HL-60/S4 treated with phorbol 12-myristate 13-acetate at 8.2 ng/mL for 4 days and 3 days (cell line): ENCODE measurements around the gene SLC25A24.
"Not testable (repeated sequence)": the region's sequence is repeated elsewhere in the genome, so short reads cannot be mapped to it uniquely, and the experiment has no call there.

ENCODE experiments used
- in situ Hi-C: fragments of 300-500 bp; cut with MboI; formaldehyde crosslinking; loops from 2 replicates; pipeline ENCODE4 v1.15.0; 2022; ENCODE audit warnings: low sequenced_read_pairs

The SLC25A24 gene

DNA sequence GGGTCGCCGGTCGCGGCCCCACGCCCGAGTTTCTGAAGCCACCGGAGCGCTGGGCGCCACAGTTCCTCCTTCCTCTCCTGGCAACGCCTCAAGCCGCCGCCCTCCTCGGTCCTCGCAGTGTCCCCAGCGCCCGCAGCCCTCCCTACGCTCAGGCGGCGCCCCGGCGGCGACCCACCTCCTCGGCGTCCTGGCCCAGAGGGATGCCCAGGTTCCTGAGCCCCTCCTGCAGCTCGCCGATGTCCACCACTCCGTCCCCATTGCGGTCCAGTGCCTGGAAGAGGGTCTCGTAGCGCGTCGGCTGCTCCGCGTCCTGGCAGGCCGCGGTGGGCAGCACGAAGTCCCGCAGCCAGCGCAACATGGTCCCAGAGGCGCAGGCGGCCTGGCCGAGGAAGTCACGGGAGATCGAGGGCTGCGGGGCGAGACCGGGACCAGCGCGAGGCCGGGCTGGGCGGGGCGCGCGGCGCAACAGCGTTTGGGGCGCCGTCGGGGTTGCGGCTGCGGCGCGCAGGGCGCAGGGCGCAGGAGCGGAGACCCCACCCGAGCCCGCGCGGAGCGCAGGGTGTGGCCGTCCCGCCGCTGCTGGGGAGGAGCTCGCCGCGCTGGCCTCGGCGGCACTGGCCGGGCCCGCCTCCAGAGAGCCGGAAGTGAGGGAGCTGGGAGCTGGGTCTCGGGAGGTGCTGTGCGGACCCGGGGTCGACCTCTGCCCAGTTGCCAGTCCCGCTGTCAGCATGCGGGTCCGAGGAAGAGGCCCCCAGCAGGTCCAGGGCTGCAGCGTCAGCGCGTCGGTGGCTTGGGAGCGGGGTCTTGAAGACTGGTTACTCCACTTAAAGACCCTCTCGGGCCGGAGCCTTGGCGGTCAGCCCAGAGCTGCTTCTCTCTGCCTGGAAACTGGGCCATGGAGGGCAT, at the start of gene SLC25A24:
SLC25A24 (minus strand) TSS at position 563 of the 906 bp plus-strand sequence; CDS start at position 358, 205 bp downstream.
- in situ Hi-C loops, result loop anchor here (25.0 kb wide), 3 partner anchors 137 to 437 kb away; no protein-coding TSS in a partner anchor

- in situ Hi-C loops, result not testable (repeated sequence)
Observed at GRCh38 chr1:108243976-108244375, 43.8 kb upstream of the SLC25A24 start, which contains the start of gene NBPF4. Gene NBPF4 (minus strand): TSS chr1:108244076. CDS start chr1:108243761, 315 bp downstream.

DNA sequence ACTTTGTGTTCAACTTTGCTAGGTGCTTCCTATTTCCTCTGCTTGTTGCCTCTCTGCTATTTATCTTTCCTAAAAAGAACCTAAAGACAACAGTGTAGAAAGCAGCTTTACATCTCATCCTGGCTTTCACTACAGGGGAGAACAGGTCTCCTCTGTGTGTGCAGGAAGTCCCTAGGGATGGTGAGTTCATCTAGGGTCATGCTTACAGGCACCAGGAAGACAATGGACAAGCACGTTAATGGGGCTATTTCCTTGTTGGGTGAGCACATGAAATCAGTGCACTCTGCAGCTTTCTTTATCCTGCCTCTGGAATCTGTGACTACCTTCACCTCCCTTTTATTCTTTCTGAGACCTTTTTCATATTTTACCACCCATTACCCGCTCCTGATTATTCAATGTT, 39.3 kb upstream of the SLC25A24 start:
- in situ Hi-C loops, result not testable (repeated sequence)

- in situ Hi-C loops, result not testable (repeated sequence)
Observed at GRCh38 chr1:108235308-108235707, 35.2 kb upstream of the SLC25A24 start.

- in situ Hi-C loops, result not testable (repeated sequence)
Observed at GRCh38 chr1:108232183-108232582, 32.0 kb upstream of the SLC25A24 start.

DNA sequence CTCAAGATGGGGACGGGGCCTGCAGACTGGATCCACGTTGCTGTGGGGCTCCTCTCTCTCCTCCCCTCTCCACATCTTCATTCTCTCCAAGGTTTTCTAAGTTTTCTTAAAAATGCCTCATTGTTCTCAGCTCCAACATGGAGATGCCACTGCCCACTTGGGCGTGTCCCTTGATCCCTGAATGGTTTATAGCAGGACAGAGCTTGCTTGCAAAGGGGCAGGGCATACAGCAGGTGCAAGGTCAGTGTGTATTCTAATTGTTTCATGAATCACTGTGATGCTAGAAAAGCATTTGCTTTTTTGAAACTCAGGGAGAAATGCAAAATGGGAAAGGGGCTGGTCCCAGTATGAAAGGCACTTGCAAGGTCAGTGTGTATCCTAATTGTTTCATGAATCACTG, 29.8 kb upstream of the SLC25A24 start:
- in situ Hi-C loops, result not testable (repeated sequence)

- in situ Hi-C loops, result not testable (repeated sequence)
Observed at GRCh38 chr1:108227772-108228171, 27.6 kb upstream of the SLC25A24 start.

DNA sequence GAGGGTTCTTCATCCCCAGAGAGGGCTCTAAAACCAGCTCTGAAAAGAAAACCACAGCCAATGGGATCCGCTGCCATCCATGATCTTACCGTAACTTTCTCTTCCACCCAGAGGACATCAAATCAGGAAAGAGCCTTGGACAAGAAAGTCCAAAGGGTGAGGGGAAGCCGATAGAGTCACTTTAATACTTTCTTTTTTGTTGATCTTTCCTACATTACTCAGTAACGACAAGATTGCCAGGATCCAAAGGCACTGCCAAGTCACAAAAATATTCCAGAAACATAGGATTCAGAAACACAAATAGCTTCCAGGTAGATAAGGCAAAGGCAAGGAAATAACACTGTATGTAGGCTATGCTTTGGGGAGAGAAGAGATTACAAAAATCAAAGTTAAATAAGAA, 26.7 kb upstream of the SLC25A24 start:
- in situ Hi-C loops, result not testable (repeated sequence)

GRCh38 chr1:108223226-108223625, 23.1 kb upstream of the SLC25A24 start:
- in situ Hi-C loops, result loop anchor here (25.0 kb wide), 2 partner anchors 114 to 414 kb away; no protein-coding TSS in a partner anchor

DNA sequence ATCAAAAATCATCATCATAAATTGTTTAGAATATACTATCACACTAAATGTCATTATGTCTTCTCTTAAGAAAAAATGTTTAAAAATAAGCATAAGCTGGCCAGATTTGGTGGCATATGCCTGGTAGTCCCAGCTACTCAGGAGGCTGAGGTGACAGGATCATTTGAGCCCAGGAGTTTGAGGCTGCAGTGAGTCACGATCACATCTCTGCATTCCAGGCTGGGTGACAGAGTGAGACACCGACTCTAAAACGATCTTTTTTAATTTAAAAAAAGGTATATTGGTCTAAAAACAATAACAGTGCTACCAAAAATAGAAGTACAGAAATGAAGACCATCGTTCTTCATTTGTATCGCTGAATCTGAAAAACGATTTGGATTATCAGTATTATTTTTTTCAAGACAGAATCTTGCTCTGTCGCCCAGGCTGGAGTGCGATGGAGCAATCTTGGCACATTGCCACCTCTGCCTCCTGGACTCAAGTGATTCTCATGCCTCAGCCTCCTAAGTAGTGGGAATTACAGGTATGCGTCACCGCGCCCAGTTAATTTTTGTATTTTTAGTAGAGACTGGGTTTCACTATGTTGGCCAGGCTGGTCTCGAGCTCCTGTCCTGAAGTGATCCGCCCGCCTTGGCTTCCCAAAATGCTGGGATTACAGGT, 17.5 kb upstream of the SLC25A24 start:
- in situ Hi-C loops, result loop anchor here (25.0 kb wide), 2 partner anchors 120 to 420 kb away; no protein-coding TSS in a partner anchor

GRCh38 chr1:108217007-108217406, 16.9 kb upstream of the SLC25A24 start:
- in situ Hi-C loops, result loop anchor here (25.0 kb wide), 2 partner anchors 120 to 420 kb away; no protein-coding TSS in a partner anchor

GRCh38 chr1:108216028-108216890, 16.1 kb upstream of the SLC25A24 start:
- in situ Hi-C loops, result loop anchor here (25.0 kb wide), 2 partner anchors 121 to 421 kb away; no protein-coding TSS in a partner anchor

GRCh38 chr1:108214641-108215465, 14.7 kb upstream of the SLC25A24 start:
- in situ Hi-C loops, result loop anchor here (25.0 kb wide), 2 partner anchors 122 to 422 kb away; no protein-coding TSS in a partner anchor

DNA sequence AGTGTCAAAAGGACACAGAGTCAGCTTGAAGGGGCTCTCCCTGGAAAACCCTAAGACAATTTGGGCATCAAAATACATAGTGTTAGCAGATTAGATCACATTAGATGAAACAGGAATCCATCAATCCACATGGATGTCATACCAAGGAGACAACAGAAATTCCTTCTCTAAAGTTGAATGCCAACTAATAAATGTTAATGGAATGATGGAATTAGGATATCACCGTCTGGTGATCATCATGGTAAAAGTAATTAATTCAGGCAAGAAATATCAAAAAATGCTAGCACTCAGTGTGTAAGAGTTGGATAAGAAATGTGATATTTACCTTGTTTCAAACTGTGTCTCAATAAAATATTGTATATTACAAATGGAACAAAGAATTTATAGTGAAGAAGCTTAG, 10.9 kb upstream of the SLC25A24 start:
- in situ Hi-C loops, result loop anchor here (25.0 kb wide), 2 partner anchors 126 to 426 kb away; no protein-coding TSS in a partner anchor

GRCh38 chr1:108209456-108210108, 9.4 kb upstream of the SLC25A24 start:
- in situ Hi-C loops, result loop anchor here (25.0 kb wide), 2 partner anchors 128 to 428 kb away; no protein-coding TSS in a partner anchor

DNA sequence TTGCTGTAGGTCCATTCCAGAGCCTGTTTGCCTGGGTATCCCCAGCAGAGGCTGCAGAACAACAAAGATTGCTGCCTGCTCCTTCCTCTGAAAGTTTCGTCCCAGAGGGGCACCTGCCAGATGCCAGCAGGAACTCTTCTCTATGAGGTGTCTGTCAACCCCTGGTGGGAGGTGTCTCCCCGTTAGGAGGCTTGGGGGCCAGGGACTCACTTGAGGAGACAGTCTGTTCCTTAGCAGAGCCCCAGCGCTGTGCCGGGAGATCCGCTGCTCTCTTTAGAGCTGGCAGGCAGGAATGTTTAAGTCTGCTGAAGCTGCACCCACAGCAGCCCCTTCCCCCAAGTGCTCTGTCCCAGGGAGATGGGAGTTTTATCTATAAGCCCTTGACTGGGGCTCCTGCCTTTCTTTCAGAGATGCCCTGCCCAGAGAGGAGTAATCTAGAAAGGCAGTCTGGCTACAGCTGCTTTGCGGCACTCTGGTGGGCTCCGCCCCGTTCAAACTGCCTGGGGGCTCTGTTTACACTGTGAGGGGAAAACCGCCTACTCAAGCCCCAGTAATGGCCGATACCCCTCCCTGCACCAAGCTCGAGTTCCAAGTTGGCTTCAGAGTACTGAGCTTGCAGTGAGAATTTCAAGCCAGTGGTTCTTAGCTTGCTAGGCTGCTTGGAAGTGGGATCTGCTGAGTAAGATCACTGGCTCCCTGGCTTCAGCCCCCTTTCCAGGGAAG, 8.7 kb upstream of the SLC25A24 start:
- in situ Hi-C loops, result loop anchor here (25.0 kb wide), 2 partner anchors 128 to 428 kb away; no protein-coding TSS in a partner anchor

DNA sequence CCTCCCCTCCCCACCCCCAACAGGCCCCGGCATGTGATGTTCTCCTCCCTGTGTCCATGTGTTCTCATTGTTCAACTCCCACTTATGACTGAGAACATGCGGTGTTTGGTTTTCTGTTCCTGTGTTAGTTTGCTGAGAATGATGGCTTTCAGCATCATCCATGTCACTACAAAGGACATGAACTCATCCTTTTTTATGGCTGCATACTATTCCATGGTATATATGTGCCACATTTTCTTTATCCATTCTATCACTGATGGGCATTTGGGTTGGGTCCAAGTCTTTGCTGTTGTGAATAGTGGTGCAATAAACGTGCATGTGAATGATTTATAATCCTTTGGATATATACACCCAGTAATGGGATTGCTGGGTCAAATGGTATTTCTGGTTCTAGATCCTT, 3.4 kb upstream of the SLC25A24 start:
- in situ Hi-C loops, result loop anchor here (25.0 kb wide), 2 partner anchors 134 to 434 kb away; no protein-coding TSS in a partner anchor

DNA sequence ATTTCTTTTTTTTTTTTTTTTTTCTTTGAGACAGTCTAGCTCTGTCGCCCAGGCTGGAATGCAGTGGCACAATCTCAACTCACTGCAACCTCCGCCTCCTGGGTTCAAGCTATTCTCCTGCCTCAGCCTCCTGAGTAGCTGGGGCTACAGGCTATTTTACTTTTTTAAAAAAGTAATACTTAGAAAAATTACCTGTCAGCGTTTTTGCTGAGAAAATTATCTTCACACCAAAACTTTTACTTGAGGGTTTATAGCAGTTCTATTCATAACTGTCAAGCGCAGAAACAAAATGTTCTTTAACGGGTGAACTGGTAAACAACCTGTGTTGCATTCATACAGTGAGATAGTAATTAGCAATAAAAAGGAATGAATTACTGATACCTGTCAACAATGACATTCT, 1.5 kb upstream of the SLC25A24 start:
- in situ Hi-C loops, result loop anchor here (25.0 kb wide), 2 partner anchors 136 to 436 kb away; no protein-coding TSS in a partner anchor
